GM21528 (cell line): ENCODE data around the gene ZNF688.
"Not testable (repeated sequence)": the region's sequence is repeated elsewhere in the genome, so short reads cannot be mapped to it uniquely, and the experiment has no call there.

Experiments
- ATAC-seq: cut with Tn5 transposase; IDR thresholded peaks from one replicate; pipeline ENCODE4 v1.9.1; 2021; ENCODE audit warnings: mild to moderate bottlenecking, moderate library complexity; ENCODE audit not compliant: unreplicated experiment, low FRiP score

Gene ZNF688

GRCh38 chr16:30557957-30558788, 13.3 kb downstream of the ZNF688 start, which contains the start of gene ZNF764:
Gene ZNF764, minus strand, starts transcription at chr16:30558374. Its CDS starts 192 bp downstream, at chr16:30558182.
- peak; percentile 86 for ATAC-seq

DNA sequence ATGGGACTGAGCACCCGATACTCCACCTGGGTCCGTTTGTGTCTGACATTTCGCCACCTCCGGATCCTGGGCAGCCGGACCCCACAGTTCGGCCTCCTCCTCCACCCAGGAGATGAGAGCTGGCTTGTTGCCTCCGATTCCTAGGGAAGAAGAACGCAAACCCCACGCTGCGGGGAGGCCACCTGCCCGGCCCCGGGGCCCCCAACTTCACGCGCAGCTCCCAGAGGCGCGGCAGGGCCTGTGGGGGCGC, 13.9 kb downstream of the ZNF688 start:
- peak; percentile 23 for ATAC-seq

DNA sequence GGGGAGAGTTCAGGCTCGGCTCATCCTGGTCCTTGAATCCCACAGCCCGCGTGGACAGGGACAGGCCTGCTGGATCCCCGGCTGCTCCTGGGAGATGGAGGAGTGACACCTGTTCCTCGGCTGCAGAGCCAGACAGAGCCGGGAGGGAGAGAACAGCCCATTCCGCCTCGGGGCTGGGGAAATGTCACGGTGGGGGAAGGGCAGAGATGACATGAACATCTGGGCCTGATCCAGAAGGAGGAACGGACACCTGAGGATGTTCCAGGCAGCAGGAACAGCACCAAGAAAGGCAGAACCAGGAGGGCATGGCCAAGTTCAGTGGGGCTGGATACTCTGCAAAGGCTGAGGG, 15.4 kb downstream of the ZNF688 start:
- no peak for ATAC-seq

DNA sequence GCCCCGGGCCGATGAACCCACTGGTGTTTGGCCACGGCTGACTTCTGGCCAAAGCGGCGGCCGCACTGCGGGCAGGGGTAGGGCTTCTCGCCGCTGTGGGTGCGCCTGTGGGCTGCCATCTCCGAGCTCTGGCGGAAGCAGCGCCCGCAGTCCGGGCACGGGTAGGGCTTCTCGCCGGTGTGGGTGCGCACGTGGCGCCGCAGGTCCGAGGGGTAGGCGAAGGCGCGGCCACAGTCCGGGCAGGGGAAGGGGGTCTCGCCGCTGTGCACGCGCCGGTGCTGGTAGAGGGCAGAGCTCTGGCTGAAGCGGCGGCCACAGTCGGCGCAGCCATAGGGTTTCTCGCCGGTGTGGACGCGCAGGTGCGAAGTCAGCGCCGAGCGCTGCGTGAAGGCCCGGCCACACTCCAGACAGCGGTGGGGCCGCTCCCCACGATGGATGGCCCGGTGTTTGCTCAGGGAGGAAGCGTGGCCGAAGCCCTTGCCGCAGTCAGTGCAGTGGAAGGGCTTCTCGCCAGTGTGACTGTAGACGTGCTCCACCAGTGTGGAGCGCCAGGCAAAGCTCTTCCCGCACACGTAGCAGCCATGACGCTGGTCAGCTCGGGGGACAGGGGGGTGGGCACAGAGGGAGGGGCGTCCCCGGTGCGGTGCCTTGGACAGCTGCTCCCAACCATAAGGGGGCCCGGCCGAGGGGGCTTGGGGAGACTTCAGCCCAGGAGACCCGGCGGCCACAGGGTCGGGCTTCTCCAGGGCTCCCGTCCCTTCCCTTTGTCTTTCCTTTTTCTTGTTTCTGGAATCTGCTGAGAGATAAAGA, 16.0 kb downstream of the ZNF688 start:
- ATAC-seq, result no peak

DNA sequence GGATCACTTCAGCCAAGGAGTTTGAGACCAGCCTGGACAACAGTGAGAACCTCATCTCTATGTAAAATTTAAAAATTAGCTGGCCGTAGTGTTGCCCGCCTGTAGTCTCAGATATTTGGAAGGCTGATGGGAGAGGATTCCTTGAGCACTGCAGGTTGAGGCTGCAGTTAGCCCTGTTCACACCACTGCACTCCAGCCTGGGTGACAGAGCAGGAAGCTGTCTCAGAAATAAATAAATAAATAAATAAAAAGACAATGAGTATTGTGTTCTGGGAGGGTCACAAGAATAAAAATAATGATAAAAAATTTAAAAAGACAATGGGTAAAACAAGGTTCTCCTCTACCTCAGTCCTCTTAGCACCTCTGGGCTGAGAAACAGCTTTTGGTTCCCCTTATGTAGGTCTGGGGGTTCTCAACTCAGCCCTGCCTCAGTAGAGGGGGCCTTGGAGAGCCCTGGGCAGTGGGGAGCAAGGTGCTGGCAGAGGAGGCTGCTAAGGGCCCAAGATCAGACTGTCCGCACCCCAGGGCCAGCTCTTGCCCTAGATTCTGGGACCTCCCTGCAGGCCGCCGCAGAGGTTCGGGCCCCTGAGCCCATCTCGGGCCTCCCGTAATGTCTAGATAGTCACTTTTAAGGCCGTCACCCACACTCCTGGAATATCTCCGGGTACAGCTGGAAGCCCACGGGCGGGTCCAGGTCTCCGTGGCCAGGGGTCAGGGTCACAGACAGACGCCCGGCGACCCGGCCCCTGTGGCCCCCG, 16.8 kb downstream of the ZNF688 start:
- no peak for ATAC-seq

GRCh38 chr16:30553393-30553899, 18.1 kb downstream of the ZNF688 start:
- no peak for ATAC-seq

DNA sequence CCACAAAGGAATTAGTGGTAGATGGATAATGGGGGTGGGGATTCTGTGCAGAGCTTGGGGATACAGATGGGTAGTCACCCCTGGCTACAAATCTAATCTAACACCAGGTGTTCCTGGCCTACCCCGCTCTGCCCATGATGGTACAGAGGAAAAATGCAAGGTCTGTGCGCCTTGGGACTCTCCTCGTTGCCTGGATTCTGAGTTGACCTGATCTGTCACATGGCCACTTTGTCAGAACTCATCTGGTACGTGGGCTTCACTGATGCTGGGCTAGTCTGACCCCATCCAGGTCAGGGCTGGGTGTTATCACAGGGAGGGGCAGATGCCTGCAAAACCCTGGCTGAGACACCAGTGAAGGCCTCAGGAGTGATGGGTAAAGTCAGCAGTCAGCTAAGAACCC, 18.6 kb downstream of the ZNF688 start:
- no peak for ATAC-seq

- no peak for ATAC-seq
These were observed 19.7 kb downstream of the ZNF688 start for GRCh38 chr16:30551781-30552180.

DNA sequence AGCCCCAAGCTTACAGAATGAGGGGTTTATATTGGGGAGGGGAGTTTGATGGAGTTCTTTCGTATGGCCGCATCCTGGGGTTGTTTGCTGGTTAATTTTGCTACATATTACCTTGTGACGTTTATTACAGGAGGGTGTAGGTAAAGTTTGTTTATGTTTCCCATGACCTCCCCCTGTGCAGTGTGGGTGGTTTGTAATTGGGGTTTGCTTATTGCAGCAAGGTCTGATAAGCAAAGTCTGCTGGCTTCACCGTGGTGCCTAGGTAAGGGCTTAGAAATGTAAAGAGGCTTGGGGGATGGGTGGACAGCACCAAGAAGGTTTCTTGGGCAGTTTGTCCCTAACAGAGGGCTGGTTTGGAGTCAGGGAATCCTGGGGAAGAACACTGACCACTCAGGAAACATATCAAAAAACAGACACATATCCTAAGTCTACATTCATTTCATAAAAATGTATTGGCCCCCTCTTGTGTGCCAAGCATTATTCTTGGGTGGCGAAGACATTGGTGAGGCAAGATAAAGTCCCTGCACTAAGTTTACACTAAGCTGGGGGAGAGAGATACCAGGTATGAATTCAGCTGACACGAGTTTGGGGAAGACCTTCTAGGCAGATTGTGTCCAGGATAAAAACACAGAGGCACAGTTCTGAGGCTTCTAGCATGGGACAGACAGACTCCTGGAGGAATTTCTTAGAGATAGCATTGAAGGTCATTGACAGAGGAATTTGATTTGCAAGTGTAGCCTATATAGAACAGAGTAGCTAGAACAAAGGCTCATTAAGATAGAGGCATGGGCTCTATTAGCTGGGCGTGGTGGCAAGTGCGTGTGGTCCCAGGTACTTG, 22.9 kb downstream of the ZNF688 start:
- no peak for ATAC-seq

DNA sequence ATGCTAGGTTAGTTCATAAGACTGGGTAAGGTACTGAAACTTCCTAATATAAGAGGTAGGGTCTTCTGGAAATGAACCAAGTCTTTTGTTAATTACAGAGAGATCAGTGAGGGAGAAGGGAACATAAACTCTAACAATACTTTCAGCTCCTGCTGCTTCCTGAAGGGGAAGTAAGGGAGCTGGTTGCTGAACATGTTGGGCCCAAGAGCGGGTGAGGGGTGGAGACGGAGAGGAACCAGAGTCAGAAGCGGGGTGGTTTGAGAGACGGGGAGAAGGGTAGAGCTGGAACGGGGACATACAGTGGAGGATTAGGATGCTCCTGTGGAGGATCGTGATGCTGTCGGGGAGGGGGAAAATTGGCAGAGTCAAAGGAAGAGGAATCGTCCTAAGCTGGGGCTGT, 25.4 kb downstream of the ZNF688 start:
- no peak for ATAC-seq

GRCh38 chr16:30543067-30543466, 28.4 kb downstream of the ZNF688 start:
- ATAC-seq, result no peak

DNA sequence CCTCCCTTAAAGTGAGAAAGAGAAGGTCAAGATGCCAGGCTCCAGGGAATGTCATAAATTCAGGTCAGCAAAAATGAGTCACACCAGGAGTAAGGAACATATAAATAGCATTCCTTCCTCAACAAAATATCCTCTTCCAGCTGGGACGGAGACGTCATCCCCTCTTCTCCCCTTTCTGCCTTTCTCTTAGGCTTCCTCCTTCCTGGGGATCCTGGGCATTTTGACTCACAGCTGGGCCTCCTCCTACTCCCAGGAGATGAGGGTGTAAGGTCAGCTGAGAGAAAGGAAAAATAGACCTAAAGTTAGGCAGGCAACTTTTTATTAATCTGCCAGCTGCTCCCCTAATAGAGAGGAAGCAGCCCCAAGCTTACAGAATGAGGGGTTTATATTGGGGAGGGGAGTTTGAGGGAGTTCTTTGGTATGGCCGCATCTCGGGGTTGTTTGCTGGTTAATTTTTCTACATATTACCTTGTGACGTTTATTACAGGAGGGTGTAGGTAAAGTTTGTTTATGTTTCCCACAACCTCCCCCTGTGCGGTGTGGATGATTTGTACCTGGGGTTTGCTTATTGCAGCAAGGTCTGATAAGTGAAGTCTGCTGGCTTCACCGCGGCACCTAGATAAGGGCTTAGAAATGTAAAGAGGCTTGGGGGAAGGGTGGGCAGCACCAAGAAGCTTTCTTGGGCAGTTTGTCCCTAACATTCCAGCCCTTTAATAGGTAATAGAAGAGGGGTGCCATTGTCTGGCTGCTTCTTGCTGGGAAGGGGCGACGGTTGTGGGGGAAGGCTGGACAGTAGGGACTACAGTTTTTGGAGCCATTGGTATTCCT, 29.8 kb downstream of the ZNF688 start:
- no peak for ATAC-seq

- ATAC-seq, result not testable (repeated sequence)
These were observed 30.5 kb downstream of the ZNF688 start for GRCh38 chr16:30540916-30541464.

DNA sequence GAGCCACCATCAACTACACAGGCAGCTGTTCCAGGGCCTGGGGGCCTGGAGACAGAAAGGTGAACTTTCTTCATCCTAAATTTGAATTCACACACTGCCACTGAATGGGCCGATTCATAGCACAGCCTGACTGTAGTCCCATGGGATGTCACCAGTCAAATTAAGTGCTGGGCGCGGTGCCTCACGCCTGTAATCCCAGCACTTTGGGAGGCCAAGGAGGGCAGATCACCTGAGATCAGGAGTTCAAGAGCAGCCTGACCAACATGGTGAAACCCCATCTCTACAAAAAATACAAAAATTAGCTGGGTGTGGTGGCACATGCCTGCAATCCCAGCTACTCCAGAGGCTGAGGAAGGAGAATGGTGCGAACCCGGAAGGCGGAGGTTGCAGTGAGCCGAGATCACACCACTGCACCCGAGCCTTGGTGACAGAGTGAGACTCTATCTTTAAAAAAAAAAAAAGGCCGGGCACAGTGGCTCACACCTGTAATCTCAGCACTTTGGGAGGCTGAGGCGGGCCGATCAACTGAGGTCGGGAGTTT, 31.5 kb downstream of the ZNF688 start:
- not testable (repeated sequence) for ATAC-seq

DNA sequence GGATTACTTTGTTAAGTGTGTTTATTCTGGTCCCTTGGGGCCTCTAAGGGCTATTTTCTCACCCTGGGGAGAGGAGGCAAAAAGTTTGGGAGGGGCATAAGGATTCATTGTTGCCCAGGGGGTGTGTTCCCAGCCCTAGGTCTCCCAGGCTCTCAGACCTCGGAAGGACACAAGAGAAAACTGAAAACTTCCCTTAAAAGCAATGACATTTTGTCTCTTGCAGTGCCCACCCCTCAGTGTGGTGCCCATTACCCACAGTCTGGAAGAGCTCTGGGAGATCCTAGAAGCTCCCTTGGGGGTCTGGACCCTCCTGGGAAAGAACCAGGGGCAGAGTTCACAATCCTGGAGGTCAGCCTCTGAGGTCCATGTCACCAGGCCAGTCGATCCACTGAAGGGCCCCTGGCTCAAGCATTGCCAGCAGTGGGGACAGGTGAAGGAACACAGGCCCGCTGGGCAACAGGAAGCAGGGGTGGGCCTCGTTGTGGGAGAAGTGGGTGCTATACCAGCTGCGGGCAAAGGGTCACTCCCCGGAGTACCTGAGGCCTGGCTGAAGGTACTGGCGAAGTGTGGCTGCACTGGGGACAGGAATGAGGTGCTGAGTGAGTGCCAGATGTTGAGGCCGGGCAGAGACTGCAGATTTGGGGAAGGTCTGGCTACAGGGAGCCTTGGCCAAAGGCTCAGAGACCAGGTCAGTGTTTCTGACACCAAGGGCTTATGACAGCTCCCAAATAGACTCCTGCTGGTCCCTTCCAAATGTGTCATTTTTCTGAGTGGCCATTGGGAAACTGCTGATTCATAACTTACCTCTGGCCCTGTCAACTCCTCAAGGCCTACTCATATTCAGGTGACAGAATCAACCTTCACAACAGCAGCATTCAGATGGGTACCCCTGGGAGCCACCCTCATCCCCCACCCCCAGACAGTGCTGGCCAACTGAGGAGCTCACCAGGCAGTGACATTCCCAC, 32.2 kb downstream of the ZNF688 start:
- no peak for ATAC-seq

GRCh38 chr16:30536391-30537024, 35.0 kb downstream of the ZNF688 start:
- not testable (repeated sequence) for ATAC-seq

DNA sequence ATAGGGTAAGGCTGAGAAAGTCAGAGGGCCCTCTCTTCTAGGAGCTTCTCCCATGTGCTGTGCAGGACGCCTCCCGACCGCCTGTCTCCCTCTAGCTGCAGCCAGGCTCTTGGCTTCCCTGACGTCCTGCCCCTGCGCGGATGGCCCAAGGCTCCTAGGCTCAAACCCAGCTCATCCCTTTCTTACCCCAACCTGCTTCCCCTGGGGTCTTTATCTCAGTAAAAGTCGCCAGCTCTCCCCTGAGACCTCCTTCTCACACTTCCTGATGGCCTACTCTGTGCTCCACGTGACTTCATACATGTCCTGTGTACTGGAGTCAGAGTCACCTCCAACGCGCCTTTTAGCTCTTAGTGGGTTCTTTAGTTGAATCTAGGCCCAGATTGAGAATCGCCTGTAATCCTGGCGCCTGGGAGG, 35.7 kb downstream of the ZNF688 start:
- no peak for ATAC-seq
